Measurements from ENCODE around the gene HMCN2. TPM values are rescaled to one million over a fixed set of nuclear protein-coding genes. Genes with fewer than 3 reads are reported as not detected.
"Not testable (repeated sequence)": the region's sequence is repeated elsewhere in the genome, so short reads cannot be mapped to it uniquely, and the experiment has no call there.

Gene HMCN2
- total and polyA plus RNA-seq, 9 donors: 0.12 to 4.2 (median 0.98) TPM

DNA sequence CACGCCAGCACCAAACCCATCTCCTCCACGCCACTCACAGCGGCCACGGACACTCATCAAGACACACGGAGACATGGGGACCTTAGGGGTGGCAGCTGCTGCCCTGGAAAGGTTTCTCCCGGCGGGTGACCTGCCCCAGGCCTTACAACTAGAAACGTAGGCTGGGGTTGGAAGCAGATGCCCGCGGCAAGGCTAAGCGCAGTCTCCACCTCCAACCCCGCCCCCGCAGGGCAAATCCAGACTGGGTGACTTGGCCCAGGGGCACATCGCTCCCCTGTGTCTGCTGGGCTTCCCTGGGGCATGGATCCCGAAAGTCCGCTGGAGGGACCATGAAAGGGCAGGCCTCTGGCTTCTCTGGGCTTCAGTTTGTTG lies 167.2 kb downstream of the HMCN2 start:
- 57 to 59% (median 58%) methylated on average over 16 of the region's 16 CpGs for WGBS, 3 donors
- H3K4me3 ChIP-seq: no peak overlapping the region
- intact Hi-C loops (cut with DNase I): no loop called here

DNA sequence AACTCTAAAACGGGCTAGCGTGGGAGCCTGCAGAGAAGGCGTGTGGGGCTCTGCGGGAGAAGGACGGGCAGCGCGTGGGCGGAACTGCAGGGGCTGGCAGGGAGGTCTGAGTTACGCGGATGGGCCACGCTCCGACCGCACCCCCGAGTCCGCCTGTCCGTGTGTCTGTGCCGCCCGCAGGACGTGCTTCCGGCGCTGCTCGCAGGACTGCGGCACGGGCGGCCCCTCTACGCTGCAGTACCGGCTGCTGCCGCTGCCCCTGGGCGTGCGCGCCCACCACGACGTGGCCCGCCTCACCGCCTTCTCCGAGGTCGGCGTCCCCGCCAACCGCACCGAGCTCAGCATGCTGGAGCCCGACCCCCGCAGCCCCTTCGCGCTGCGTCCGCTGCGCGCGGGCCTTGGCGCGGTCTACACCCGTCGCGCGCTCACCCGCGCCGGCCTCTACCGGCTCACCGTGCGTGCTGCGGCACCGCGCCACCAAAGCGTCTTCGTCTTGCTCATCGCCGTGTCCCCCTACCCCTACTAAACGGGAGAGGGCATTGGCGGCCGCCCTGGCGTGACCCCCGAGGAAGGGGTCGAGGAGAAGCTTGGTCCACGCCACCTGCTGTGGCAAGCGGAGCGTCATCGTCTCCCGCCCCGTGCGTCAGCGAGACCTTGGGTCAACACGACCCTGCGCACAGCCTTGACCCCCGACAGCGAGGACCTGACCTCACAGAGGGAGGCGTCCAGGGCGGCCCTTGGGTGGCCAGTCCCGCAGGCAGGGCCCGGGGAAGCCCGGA lies 167.8 kb downstream of the HMCN2 start:
- 1 to 3% (median 2%) methylated on average over 77 to 92 of the region's 92 CpGs for WGBS, 3 donors
- peak overlapping the region; percentile 9 for H3K4me3 ChIP-seq
- intact Hi-C loops (cut with DNase I): no loop called here
- peaks cover 3% of the 10 kb centered on the region for H3K4me1 ChIP-seq (ENCODE audit: insufficient read depth)
- H3K36me3 ChIP-seq: no peaks in the 10 kb centered on the region
- TF ChIP-seq, protein P1, sequence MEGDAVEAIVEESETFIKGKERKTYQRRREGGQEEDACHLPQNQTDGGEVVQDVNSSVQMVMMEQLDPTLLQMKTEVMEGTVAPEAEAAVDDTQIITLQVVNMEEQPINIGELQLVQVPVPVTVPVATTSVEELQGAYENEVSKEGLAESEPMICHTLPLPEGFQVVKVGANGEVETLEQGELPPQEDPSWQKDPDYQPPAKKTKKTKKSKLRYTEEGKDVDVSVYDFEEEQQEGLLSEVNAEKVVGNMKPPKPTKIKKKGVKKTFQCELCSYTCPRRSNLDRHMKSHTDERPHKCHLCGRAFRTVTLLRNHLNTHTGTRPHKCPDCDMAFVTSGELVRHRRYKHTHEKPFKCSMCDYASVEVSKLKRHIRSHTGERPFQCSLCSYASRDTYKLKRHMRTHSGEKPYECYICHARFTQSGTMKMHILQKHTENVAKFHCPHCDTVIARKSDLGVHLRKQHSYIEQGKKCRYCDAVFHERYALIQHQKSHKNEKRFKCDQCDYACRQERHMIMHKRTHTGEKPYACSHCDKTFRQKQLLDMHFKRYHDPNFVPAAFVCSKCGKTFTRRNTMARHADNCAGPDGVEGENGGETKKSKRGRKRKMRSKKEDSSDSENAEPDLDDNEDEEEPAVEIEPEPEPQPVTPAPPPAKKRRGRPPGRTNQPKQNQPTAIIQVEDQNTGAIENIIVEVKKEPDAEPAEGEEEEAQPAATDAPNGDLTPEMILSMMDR (IDR thresholded peaks at IDR 0.05): peak; percentile 45 to 88 (median 85)
- no peak for TF ChIP-seq EP300 (IDR thresholded peaks at IDR 0.05)
- no peak for TF ChIP-seq POLR2A (IDR thresholded peaks at IDR 0.05)
- no peaks in the 10 kb centered on the region for H3K9me3 ChIP-seq
- H3K27ac ChIP-seq: no peak overlapping the region
- H3K27me3 ChIP-seq: no peaks in the 10 kb centered on the region
- peak; percentile 38 to 75 (median 59) for DNase-seq

More for the DNA sequence above, 167.2 kb downstream of the HMCN2 start:
- no peaks in the 10 kb centered on the region for H3K9me3 ChIP-seq
- H3K4me1 ChIP-seq (ENCODE audit: insufficient read depth): peaks cover 3% of the 10 kb centered on the region
- DNase-seq: no peak
- TF ChIP-seq POLR2A (IDR thresholded peaks at IDR 0.05): no peak
- no peak for TF ChIP-seq EP300 (IDR thresholded peaks at IDR 0.05)
- TF ChIP-seq, protein P1 (IDR thresholded peaks at IDR 0.05): no peak
- no peak overlapping the region for H3K27ac ChIP-seq
- H3K36me3 ChIP-seq: no peaks in the 10 kb centered on the region
- H3K27me3 ChIP-seq: no peaks in the 10 kb centered on the region

DNA sequence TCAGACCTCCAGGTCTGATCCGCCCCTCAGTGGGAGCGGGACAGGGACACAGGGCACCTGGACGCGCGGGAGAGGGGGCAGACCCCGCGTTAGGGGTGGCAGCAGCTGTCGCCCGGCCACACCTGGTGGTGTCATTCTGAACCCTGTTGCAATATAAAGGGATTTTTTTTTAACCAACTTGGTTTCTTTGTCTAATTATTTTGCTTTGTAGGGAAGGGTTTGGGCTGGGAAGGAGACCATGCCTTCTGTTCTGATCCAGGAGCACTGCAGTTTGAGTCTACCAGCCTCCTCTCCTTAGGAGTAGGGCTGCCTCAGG lies 168.3 kb downstream of the HMCN2 start:
- TF ChIP-seq POLR2A (IDR thresholded peaks at IDR 0.05): no peak
- TF ChIP-seq, protein P1 (IDR thresholded peaks at IDR 0.05): no peak
- no peak for TF ChIP-seq EP300 (IDR thresholded peaks at IDR 0.05)
- H3K27me3 ChIP-seq: no peaks in the 10 kb centered on the region
- no peaks in the 10 kb centered on the region for H3K9me3 ChIP-seq
- no peak for DNase-seq
- 36 to 43% (median 41%) methylated on average over 9 of the region's 9 CpGs for WGBS, 3 donors
- H3K4me3 ChIP-seq: no peak overlapping the region
- no peak overlapping the region for H3K27ac ChIP-seq
- no peaks in the 10 kb centered on the region for H3K36me3 ChIP-seq
- intact Hi-C loops (cut with DNase I): no loop called here
- peaks cover 3% of the 10 kb centered on the region for H3K4me1 ChIP-seq (ENCODE audit: insufficient read depth)

DNA sequence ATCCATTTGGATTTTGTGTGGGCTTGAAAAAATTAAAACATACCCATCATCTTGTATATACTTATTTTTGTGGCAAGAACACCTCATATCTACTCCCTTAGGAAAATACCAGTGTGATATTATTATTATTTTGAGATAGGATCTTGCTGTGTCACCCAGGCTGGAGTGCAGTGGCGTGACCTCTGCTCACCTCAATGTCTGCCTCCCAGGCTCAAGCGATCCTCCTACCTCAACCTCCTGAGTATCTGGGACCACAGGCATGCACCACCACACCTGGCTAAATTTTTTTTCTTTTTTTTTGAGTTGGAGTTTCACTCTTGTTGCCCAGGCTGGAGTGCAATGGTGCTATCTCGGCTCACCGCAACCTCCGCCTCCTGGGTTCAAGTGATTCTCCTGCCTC lies 169.1 kb downstream of the HMCN2 start:
- H3K36me3 ChIP-seq; H3K27me3 ChIP-seq; DNase-seq; H3K9me3 ChIP-seq; H3K4me1 ChIP-seq (ENCODE audit: insufficient read depth); intact Hi-C loops (cut with DNase I); H3K27ac ChIP-seq; H3K4me3 ChIP-seq: not testable (repeated sequence)
- WGBS, 3 donors: 95 to 99% (median 99%) methylated on average over 5 of the region's 5 CpGs

DNA sequence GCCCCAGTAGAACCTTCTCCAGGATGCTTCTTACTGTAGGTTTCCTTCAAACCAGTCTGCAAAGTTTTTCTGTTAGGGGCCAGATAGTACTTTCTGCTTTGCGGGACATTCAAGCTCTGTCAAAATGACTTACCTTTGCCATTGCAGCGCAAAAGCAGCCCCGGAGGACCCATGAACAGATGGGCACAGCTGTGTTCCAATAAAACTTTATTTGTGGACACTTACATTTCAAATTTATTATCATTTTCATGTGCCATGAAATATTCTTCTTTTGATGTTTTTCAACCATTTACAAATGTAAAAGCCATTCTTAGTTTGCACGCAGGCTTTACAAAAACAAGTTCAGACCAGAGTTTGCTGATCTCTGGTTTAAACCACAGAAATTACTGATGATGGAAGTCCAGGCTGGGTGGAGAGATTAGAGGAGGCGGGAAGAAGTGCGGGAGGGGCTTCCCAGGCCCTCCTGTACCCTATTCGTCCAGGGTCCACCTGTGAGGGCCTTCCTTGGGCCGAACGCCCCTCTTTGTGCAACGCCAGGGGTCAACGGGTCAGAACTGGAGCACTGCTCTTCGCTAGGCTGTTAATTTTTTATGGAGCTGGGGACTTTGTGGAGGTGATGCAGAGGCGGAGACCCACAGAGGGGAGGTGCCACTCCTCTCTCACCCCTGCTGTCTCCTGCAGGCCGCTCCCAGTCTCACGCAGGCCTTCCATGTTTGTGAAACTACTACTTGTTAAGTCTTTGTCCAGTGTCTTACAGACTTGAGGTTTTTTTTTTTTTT lies 171.6 kb downstream of the HMCN2 start:
- no peak for TF ChIP-seq POLR2A (IDR thresholded peaks at IDR 0.05)
- TF ChIP-seq, protein P1 (IDR thresholded peaks at IDR 0.05): no peak
- no peak for TF ChIP-seq EP300 (IDR thresholded peaks at IDR 0.05)
- Histone ChIP-seq H3K9me3 (no peaks in the 10 kb centered on the region), H3K27ac (no peak overlapping the region), H3K36me3 (no peaks in the 10 kb centered on the region), H3K4me3 (no peak overlapping the region), H3K4me1 (ENCODE audit: insufficient read depth) (peaks cover 3% of the 10 kb centered on the region), H3K27me3 (no peaks in the 10 kb centered on the region)
- 80 to 81% (median 81%) methylated on average over 15 of the region's 15 CpGs for WGBS, 3 donors
- intact Hi-C loops (cut with DNase I): no loop called here
- DNase-seq: no peak

Measured in ovary (tissue), 9 donors.